ENCODE measurements around the gene GALNT9. TPM values are rescaled to one million over a fixed set of nuclear protein-coding genes. Genes with fewer than 3 reads are reported as not detected.

Gene GALNT9
- polyA plus RNA-seq, 3 donors, result not detected

DNA sequence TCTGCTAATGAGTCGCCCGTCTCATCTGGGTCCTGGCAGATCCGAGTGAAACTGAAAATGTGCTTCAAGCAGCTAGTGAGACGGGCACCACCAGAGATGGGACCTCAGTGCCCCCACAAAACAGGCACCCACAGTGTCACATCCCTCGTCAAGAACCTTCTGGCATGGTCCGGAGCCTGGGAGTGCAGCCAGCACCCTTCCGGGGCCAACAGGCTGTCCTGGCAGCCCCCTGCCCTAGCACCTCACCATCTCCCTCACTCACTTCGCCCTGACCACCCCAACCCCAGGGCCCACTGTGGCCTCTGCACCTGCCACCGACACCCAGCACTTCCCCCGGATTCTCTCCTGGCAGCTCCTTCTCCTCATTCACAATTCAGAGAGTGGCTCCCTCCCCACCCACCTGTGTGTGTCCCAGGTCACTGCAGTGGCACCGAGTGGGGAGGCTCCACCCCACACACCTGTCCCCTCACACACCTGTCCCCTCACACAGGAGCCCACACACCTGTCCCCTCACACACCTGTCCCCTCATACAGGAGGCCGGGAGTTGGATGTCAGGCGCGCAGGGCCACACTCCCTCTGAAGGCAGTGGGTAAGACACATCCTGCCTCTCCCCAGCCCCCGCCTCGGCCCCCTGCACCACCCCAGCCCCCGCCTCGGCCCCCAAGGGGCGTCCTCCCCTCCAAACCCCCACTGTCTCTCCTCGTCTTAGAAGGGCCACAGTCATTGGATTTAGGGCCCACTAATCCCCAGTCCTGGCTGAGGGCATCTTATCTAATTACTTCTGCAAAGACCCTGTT lies 7.9 kb downstream of the GALNT9 start:
- no peaks in the 10 kb centered on the region for H3K9me3 ChIP-seq (replicated peaks in 1 of 2; ENCODE audit: control insufficient read depth in 1 of 2, insufficient read depth in 1 of 2, low read length in 2 of 2)
- H3K79me2 ChIP-seq (ENCODE audit: insufficient read depth, low read length), result no peaks in the 10 kb centered on the region
- H2AFZ ChIP-seq (ENCODE audit: insufficient read depth, low read depth, low read length, poor library complexity, severe bottlenecking), result no peak overlapping the region
- H3K36me3 Mint-ChIP-seq, result no peaks in the 10 kb centered on the region
- H3K9ac ChIP-seq (ENCODE audit: insufficient read depth, low read length, poor library complexity, severe bottlenecking), result no peak overlapping the region
- DNase-seq, result no peak
- peaks cover 3% of the 10 kb centered on the region for H3K4me1 Mint-ChIP-seq
- H3K4me3 Mint-ChIP-seq, result no peak overlapping the region
- WGBS (ENCODE audit: insufficient coverage), result 88% methylated on average over 11 of the region's 20 CpGs
- H3K27ac ChIP-seq (ENCODE audit: low read depth in 1 of 2, low read length in 2 of 2), result no peak overlapping the region
- intact Hi-C loops (cut with micrococcal nuclease), result no loop called here
- H3K4me2 ChIP-seq (replicated peaks; ENCODE audit: extremely low read depth, low read length, poor library complexity, severe bottlenecking), result no peak overlapping the region
- H3K27ac Mint-ChIP-seq, result no peak overlapping the region
- H3K4me1 ChIP-seq (ENCODE audit: control insufficient read depth in 1 of 2, insufficient read depth in 2 of 2, low read length in 2 of 2), result no peaks in the 10 kb centered on the region
- peaks cover 0 to 7% of the 10 kb centered on the region in 2 donors for H3K27me3 ChIP-seq (ENCODE audit: control insufficient read depth in 2 of 2, insufficient read depth in 2 of 2, low read length in 2 of 2)
- peaks cover 0 to 8% (median 0%) of the 10 kb centered on the region in 7 donors for H3K9me3 Mint-ChIP-seq
- TF ChIP-seq, protein P1, sequence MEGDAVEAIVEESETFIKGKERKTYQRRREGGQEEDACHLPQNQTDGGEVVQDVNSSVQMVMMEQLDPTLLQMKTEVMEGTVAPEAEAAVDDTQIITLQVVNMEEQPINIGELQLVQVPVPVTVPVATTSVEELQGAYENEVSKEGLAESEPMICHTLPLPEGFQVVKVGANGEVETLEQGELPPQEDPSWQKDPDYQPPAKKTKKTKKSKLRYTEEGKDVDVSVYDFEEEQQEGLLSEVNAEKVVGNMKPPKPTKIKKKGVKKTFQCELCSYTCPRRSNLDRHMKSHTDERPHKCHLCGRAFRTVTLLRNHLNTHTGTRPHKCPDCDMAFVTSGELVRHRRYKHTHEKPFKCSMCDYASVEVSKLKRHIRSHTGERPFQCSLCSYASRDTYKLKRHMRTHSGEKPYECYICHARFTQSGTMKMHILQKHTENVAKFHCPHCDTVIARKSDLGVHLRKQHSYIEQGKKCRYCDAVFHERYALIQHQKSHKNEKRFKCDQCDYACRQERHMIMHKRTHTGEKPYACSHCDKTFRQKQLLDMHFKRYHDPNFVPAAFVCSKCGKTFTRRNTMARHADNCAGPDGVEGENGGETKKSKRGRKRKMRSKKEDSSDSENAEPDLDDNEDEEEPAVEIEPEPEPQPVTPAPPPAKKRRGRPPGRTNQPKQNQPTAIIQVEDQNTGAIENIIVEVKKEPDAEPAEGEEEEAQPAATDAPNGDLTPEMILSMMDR (IDR thresholded peaks at IDR 0.05), result no peak
- no peaks in the 10 kb centered on the region for H3K36me3 ChIP-seq (replicated peaks in 1 of 2; ENCODE audit: control insufficient read depth in 1 of 2, insufficient read depth in 2 of 2, low read length in 2 of 2)
- H3K27me3 Mint-ChIP-seq (ENCODE audit: low read depth in 3 of 3), result peaks cover 24 to 31% (median 27%) of the 10 kb centered on the region in 3 donors
- H4K20me1 ChIP-seq (ENCODE audit: insufficient read depth, low read length), result no peaks in the 10 kb centered on the region
- no peak overlapping the region for H3K4me3 ChIP-seq (replicated peaks in 1 of 3; ENCODE audit: low read depth in 2 of 3, low read length in 3 of 3)

DNA sequence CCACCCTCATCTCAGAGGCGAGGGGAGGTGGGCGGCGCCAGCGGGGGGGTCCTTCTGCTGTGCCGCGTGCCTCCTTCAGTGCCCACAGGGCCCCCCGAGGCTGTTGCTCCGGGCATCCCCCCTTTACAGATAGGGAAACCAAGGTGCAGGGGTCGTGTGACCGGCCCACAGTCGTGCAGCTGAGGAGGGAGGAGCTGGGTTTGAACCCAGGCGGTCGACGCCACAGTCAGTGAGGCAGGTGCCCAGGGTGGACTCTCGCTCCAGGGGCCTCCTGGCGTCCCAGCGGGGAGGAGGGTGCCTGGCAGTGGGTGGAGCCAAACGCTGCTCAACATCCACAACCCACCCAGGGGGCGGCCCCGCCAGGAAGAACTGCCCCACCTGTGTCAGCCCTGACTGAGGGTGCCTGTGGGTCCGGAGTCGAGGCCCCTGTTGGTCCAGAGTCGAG lies 8.6 kb downstream of the GALNT9 start:
- Histone ChIP-seq H3K9ac (ENCODE audit: insufficient read depth, low read length, poor library complexity, severe bottlenecking) (no peak overlapping the region), H3K4me1 (ENCODE audit: control insufficient read depth in 1 of 2, insufficient read depth in 2 of 2, low read length in 2 of 2) (no peaks in the 10 kb centered on the region), H4K20me1 (ENCODE audit: insufficient read depth, low read length) (no peaks in the 10 kb centered on the region), H3K27ac (ENCODE audit: low read depth in 1 of 2, low read length in 2 of 2) (no peak overlapping the region), H3K4me3 (replicated peaks in 1 of 3; ENCODE audit: low read depth in 2 of 3, low read length in 3 of 3) (no peak overlapping the region), H3K27me3 (ENCODE audit: control insufficient read depth in 2 of 2, insufficient read depth in 2 of 2, low read length in 2 of 2) (peaks cover 0 to 5% of the 10 kb centered on the region in 2 donors), H3K9me3 (replicated peaks in 1 of 2; ENCODE audit: control insufficient read depth in 1 of 2, insufficient read depth in 1 of 2, low read length in 2 of 2) (no peaks in the 10 kb centered on the region), H3K79me2 (ENCODE audit: insufficient read depth, low read length) (no peaks in the 10 kb centered on the region), H2AFZ (ENCODE audit: insufficient read depth, low read depth, low read length, poor library complexity, severe bottlenecking) (no peak overlapping the region), H3K36me3 (replicated peaks in 1 of 2; ENCODE audit: control insufficient read depth in 1 of 2, insufficient read depth in 2 of 2, low read length in 2 of 2) (no peaks in the 10 kb centered on the region), H3K4me2 (replicated peaks; ENCODE audit: extremely low read depth, low read length, poor library complexity, severe bottlenecking) (no peak overlapping the region)
- peaks cover 3% of the 10 kb centered on the region for H3K4me1 Mint-ChIP-seq
- H3K36me3 Mint-ChIP-seq, result no peaks in the 10 kb centered on the region
- intact Hi-C loops (cut with micrococcal nuclease), result no loop called here
- H3K27ac Mint-ChIP-seq, result no peak overlapping the region
- no peak overlapping the region for H3K4me3 Mint-ChIP-seq
- TF ChIP-seq, protein P1 (IDR thresholded peaks at IDR 0.05), result no peak
- H3K9me3 Mint-ChIP-seq, result peaks cover 0 to 8% (median 0%) of the 10 kb centered on the region in 7 donors
- peaks cover 24 to 28% (median 26%) of the 10 kb centered on the region in 3 donors for H3K27me3 Mint-ChIP-seq (ENCODE audit: low read depth in 3 of 3)
- DNase-seq, result no peak
- WGBS (ENCODE audit: insufficient coverage), result 95% methylated on average over 6 of the region's 23 CpGs
